ENCODE measurements around the gene CENPK.

DNA sequence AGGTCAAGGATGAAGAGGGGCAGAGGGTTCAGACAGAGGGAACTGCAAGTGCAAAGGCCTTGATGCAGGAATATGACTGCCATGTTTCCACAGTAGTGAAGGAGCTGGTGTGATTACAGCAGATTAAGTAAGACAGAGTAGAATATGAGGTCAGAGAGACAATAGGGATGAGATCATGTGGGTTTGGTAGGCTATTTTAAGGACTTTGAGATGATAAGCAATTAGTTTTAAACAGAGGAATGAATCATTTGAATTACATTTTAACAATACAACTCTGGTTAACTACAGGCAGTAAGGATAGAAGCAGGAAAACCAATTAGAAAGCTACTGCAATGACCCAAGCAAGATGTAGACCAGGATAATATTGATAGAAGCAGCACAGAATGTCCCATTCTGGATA, 7.7 kb downstream of the CENPK start:
- TF ChIP-seq, protein P1, sequence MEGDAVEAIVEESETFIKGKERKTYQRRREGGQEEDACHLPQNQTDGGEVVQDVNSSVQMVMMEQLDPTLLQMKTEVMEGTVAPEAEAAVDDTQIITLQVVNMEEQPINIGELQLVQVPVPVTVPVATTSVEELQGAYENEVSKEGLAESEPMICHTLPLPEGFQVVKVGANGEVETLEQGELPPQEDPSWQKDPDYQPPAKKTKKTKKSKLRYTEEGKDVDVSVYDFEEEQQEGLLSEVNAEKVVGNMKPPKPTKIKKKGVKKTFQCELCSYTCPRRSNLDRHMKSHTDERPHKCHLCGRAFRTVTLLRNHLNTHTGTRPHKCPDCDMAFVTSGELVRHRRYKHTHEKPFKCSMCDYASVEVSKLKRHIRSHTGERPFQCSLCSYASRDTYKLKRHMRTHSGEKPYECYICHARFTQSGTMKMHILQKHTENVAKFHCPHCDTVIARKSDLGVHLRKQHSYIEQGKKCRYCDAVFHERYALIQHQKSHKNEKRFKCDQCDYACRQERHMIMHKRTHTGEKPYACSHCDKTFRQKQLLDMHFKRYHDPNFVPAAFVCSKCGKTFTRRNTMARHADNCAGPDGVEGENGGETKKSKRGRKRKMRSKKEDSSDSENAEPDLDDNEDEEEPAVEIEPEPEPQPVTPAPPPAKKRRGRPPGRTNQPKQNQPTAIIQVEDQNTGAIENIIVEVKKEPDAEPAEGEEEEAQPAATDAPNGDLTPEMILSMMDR (conservative IDR thresholded peaks at IDR 0.05): no peak
- no peak for TF ChIP-seq ZFX (IDR thresholded peaks at IDR 0.05)

Measured in C4-2B (cell line).